Epithelial cell of prostate (primary cell): ENCODE measurements around the gene SLC15A3.
"Not testable (repeated sequence)": the region's sequence is repeated elsewhere in the genome, so short reads cannot be mapped to it uniquely, and the experiment has no call there.

Experiments used
- DNase-seq: peaks from one replicate; pipeline ENCODE4 v3.0.0-alpha.2; 2011; ENCODE audit warnings: low read depth, low spot score
- H3K27ac ChIP-seq: fragments of 450-650 bp; 2 replicates; pipeline ENCODE4 v1.5.1; 2017; ENCODE audit warnings: mild to moderate bottlenecking

Gene SLC15A3

GRCh38 chr11:60977836-60978235 lies 25.9 kb upstream of the SLC15A3 start:
- H3K27ac ChIP-seq = no peak overlapping the region

GRCh38 chr11:60977224-60977623 lies 25.2 kb upstream of the SLC15A3 start:
- H3K27ac ChIP-seq = no peak overlapping the region
- no peak for DNase-seq

More at GRCh38 chr11:60977836-60978235, 25.9 kb upstream of the SLC15A3 start:
- DNase-seq = no peak

GRCh38 chr11:60974726-60975125 lies 22.8 kb upstream of the SLC15A3 start:
- no peak overlapping the region for H3K27ac ChIP-seq
- DNase-seq = no peak

- H3K27ac ChIP-seq, DNase-seq: not testable (repeated sequence)
These were observed 22.3 kb upstream of the SLC15A3 start for GRCh38 chr11:60974316-60974715.

GRCh38 chr11:60973699-60974098 lies 21.7 kb upstream of the SLC15A3 start:
- no peak overlapping the region for H3K27ac ChIP-seq
- no peak for DNase-seq

GRCh38 chr11:60972182-60973030 lies 20.4 kb upstream of the SLC15A3 start:
- no peak for DNase-seq
- H3K27ac ChIP-seq = no peak overlapping the region

GRCh38 chr11:60971520-60971919 lies 19.5 kb upstream of the SLC15A3 start, which contains the start of gene CD6:
TSS of gene CD6 (plus strand) at chr11:60971680. CDS start at chr11:60971866, 186 bp downstream.
- no peak within 1 kb of the TSS for H3K27ac ChIP-seq
- DNase-seq = no peak

- H3K27ac ChIP-seq = no peak overlapping the region
- no peak for DNase-seq
These were observed 18.9 kb upstream of the SLC15A3 start for GRCh38 chr11:60970890-60971289.

- no peak overlapping the region for H3K27ac ChIP-seq
These were observed 18.4 kb upstream of the SLC15A3 start for GRCh38 chr11:60970369-60970774.

GRCh38 chr11:60968223-60968622 lies 16.2 kb upstream of the SLC15A3 start:
- H3K27ac ChIP-seq = no peak overlapping the region
- no peak for DNase-seq

More at GRCh38 chr11:60970369-60970774, 18.4 kb upstream of the SLC15A3 start:
- DNase-seq = no peak

- H3K27ac ChIP-seq = no peak overlapping the region
- no peak for DNase-seq
These were observed 14.9 kb upstream of the SLC15A3 start for GRCh38 chr11:60966890-60967289.

- no peak for DNase-seq
- H3K27ac ChIP-seq = no peak overlapping the region
These were observed 12.8 kb upstream of the SLC15A3 start for GRCh38 chr11:60964801-60965200.

GRCh38 chr11:60960405-60960804 lies 8.4 kb upstream of the SLC15A3 start:
- no peak for DNase-seq
- H3K27ac ChIP-seq = no peak overlapping the region

- DNase-seq = no peak
- H3K27ac ChIP-seq = no peak overlapping the region
These were observed 7.5 kb upstream of the SLC15A3 start for GRCh38 chr11:60959431-60959830.

GRCh38 chr11:60957188-60957587 lies 5.2 kb upstream of the SLC15A3 start:
- peak; percentile 22 for DNase-seq
- no peak overlapping the region for H3K27ac ChIP-seq

- DNase-seq = no peak
- H3K27ac ChIP-seq = no peak overlapping the region
These were observed 3.6 kb upstream of the SLC15A3 start for GRCh38 chr11:60955571-60955970.

- H3K27ac ChIP-seq = no peak overlapping the region
- DNase-seq = no peak
These were observed 2.4 kb upstream of the SLC15A3 start for GRCh38 chr11:60954421-60954820.

- H3K27ac ChIP-seq = no peak overlapping the region
- DNase-seq = no peak
These were observed 1.8 kb upstream of the SLC15A3 start for GRCh38 chr11:60953781-60954180.

- no peak overlapping the region for H3K27ac ChIP-seq
- no peak for DNase-seq
These were observed 780 bp upstream of the SLC15A3 start for GRCh38 chr11:60952742-60953170.

- no peak overlapping the region for H3K27ac ChIP-seq
- no peak for DNase-seq
These were observed 421 bp downstream of the SLC15A3 start for GRCh38 chr11:60951606-60951903.

GRCh38 chr11:60950933-60951605 lies 907 bp downstream of the SLC15A3 start:
- no peak for DNase-seq
- no peak overlapping the region for H3K27ac ChIP-seq

GRCh38 chr11:60950024-60950423 lies 2.0 kb downstream of the SLC15A3 start:
- no peak overlapping the region for H3K27ac ChIP-seq
- no peak for DNase-seq
